Skeletal muscle satellite cell (primary cell): Measurements from ENCODE around the gene SYNPO2L. TPM values are rescaled to one million over a fixed set of nuclear protein-coding genes. Genes with fewer than 3 reads are reported as not detected.
A peak's percentile ranks its signal among the peaks of the same experiment; 100 is the strongest.
"Not testable (repeated sequence)": the region's sequence is repeated elsewhere in the genome, so short reads cannot be mapped to it uniquely, and the experiment has no call there.

Experiments used
- H3K27me3 ChIP-seq: 2 replicates; pipeline ENCODE4 v1.7.0; 2013; ENCODE audit warnings: low read length; ENCODE audit not compliant: control insufficient read depth, insufficient read depth
- H3K36me3 ChIP-seq: 2 replicates; pipeline ENCODE4 v1.7.0; 2013; ENCODE audit warnings: mild to moderate bottlenecking, control low read depth, low read length; ENCODE audit not compliant: insufficient read depth
- H3K4me1 ChIP-seq: 2 replicates; pipeline ENCODE4 v1.7.0; 2013; ENCODE audit warnings: low read length; ENCODE audit not compliant: control insufficient read depth, insufficient read depth
- H3K4me2 ChIP-seq: 2 replicates; pipeline ENCODE4 v1.7.0; 2013; ENCODE audit warnings: mild to moderate bottlenecking, low read length
- H3K4me3 ChIP-seq: 2 replicates; pipeline ENCODE4 v1.7.0; 2013; ENCODE audit warnings: low read length
- H3K9ac ChIP-seq: 2 replicates; pipeline ENCODE4 v1.7.0; 2013; ENCODE audit warnings: mild to moderate bottlenecking, low read depth, low read length, moderate library complexity
- H3K9me3 ChIP-seq: replicated peaks from 2 replicates; pipeline ENCODE4 v1.7.0; 2013; ENCODE audit warnings: mild to moderate bottlenecking, control low read depth, low read length
- total RNA-seq: library from RNA; depleted of rRNA; stranded (reverse); fragments of >200 nt; gene quantifications from 2 replicates; pipeline ENCODE4 v1.2.3, GENCODE V29; 2012; rRNA removed

SYNPO2L gene
- 0.22 TPM in 1 of 2 replicates, not detected in the other for total RNA-seq

- no peaks in the 10 kb centered on the region for H3K9me3 ChIP-seq
- peak within 1 kb of the TSS; percentile 52 for H3K9ac ChIP-seq
- H3K36me3 ChIP-seq: no peaks in the 10 kb centered on the region
- H3K4me2 ChIP-seq: peak within 1 kb of the TSS; percentile 13
- no peak within 1 kb of the TSS for H3K4me3 ChIP-seq
- H3K4me1 ChIP-seq: peaks cover 17% of the 10 kb centered on the region
- H3K27me3 ChIP-seq: no peaks in the 10 kb centered on the region
Measured at GRCh38 chr10:73655990-73656298, at the start of gene SYNPO2L. TSS of gene SYNPO2L (minus strand) at chr10:73656029. CDS start at chr10:73655922, 107 bp downstream.

GRCh38 chr10:73703924-73704323 is 48.1 kb upstream of the SYNPO2L start:
- not testable (repeated sequence) for H3K36me3 ChIP-seq, H3K4me2 ChIP-seq, H3K9me3 ChIP-seq, H3K4me3 ChIP-seq, H3K9ac ChIP-seq, H3K27me3 ChIP-seq, H3K4me1 ChIP-seq

- H3K4me3 ChIP-seq, H3K9me3 ChIP-seq, H3K4me1 ChIP-seq, H3K4me2 ChIP-seq, H3K36me3 ChIP-seq, H3K9ac ChIP-seq, H3K27me3 ChIP-seq: not testable (repeated sequence)
Measured at GRCh38 chr10:73698819-73699218, 43.0 kb upstream of the SYNPO2L start.

- not testable (repeated sequence) for H3K36me3 ChIP-seq, H3K27me3 ChIP-seq, H3K4me3 ChIP-seq, H3K9ac ChIP-seq, H3K9me3 ChIP-seq, H3K4me1 ChIP-seq, H3K4me2 ChIP-seq
Measured at GRCh38 chr10:73697675-73698159, 41.9 kb upstream of the SYNPO2L start, which contains the start of gene AGAP5. TSS of gene AGAP5 (minus strand) at chr10:73698109. CDS start at chr10:73697755, 354 bp downstream.

GRCh38 chr10:73695302-73695701 is 39.5 kb upstream of the SYNPO2L start:
- H3K27me3 ChIP-seq, H3K4me1 ChIP-seq, H3K36me3 ChIP-seq, H3K4me2 ChIP-seq, H3K9me3 ChIP-seq, H3K9ac ChIP-seq, H3K4me3 ChIP-seq: not testable (repeated sequence)

GRCh38 chr10:73690755-73691154 is 34.9 kb upstream of the SYNPO2L start:
- H3K4me1 ChIP-seq, H3K27me3 ChIP-seq, H3K9ac ChIP-seq, H3K4me2 ChIP-seq, H3K36me3 ChIP-seq, H3K4me3 ChIP-seq, H3K9me3 ChIP-seq: not testable (repeated sequence)

GRCh38 chr10:73689596-73689995 is 33.8 kb upstream of the SYNPO2L start:
- not testable (repeated sequence) for H3K9ac ChIP-seq, H3K4me2 ChIP-seq, H3K9me3 ChIP-seq, H3K4me3 ChIP-seq, H3K36me3 ChIP-seq, H3K27me3 ChIP-seq, H3K4me1 ChIP-seq

GRCh38 chr10:73687641-73688040 is 31.8 kb upstream of the SYNPO2L start:
- not testable (repeated sequence) for H3K27me3 ChIP-seq, H3K9ac ChIP-seq, H3K9me3 ChIP-seq, H3K4me1 ChIP-seq, H3K4me3 ChIP-seq, H3K4me2 ChIP-seq, H3K36me3 ChIP-seq

- H3K4me2 ChIP-seq, H3K9me3 ChIP-seq, H3K4me1 ChIP-seq, H3K36me3 ChIP-seq, H3K4me3 ChIP-seq, H3K27me3 ChIP-seq, H3K9ac ChIP-seq: not testable (repeated sequence)
Measured at GRCh38 chr10:73674546-73674945, 18.7 kb upstream of the SYNPO2L start.

GRCh38 chr10:73668378-73668777 is 12.5 kb upstream of the SYNPO2L start:
- H3K9ac ChIP-seq, H3K9me3 ChIP-seq, H3K4me1 ChIP-seq, H3K4me2 ChIP-seq, H3K27me3 ChIP-seq, H3K36me3 ChIP-seq, H3K4me3 ChIP-seq: not testable (repeated sequence)

- not testable (repeated sequence) for H3K4me3 ChIP-seq, H3K4me2 ChIP-seq, H3K9ac ChIP-seq, H3K9me3 ChIP-seq, H3K36me3 ChIP-seq, H3K4me1 ChIP-seq, H3K27me3 ChIP-seq
Measured at GRCh38 chr10:73666153-73666809, 10.5 kb upstream of the SYNPO2L start.

- H3K4me1 ChIP-seq, H3K27me3 ChIP-seq, H3K4me2 ChIP-seq, H3K9ac ChIP-seq, H3K9me3 ChIP-seq, H3K36me3 ChIP-seq, H3K4me3 ChIP-seq: not testable (repeated sequence)
Measured at GRCh38 chr10:73665581-73665980, 9.8 kb upstream of the SYNPO2L start.
